OCI-LY7 (cell line): Measurements from ENCODE around the gene ERN1.

Experiments used
- EZH2phosphoT487 ChIP-seq: fragments of 200-600 bp; sonication (generic); IDR thresholded peaks from 2 replicates; pipeline ENCODE4 v1.6.1; 2018; ENCODE audit warnings: low read depth, borderline replicate concordance, mild to moderate bottlenecking, mixed run types, antibody characterized with exemption, low read length, moderate library complexity, mixed read lengths
- TF ChIP-seq, protein P1 (sequence below): fragments of 200-600 bp; sonication (generic); conservative IDR thresholded peaks from 2 replicates; pipeline ENCODE4 v1.5.1; 2014; ENCODE audit warnings: mild to moderate bottlenecking, antibody characterized with exemption, low read length, moderate library complexity, mixed read lengths

DNA sequence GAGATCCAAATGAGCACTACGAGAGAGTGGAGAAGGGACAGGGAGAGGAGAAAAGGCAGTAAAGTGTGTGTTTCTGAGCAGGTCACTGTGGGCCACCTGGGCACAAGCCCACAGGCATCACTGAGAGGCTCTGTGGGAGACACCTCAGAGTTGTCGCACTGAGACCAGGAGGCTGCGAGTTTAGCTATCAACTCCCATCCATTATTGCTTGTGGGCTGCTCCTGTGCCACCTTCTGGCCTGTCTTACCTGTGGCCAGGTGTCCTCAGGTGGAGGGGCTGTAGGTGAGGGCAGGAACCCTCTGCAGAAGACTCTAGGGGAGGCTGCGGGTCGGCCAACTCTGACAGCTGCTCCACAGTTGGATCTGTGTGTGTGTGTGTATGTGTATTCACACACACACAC, 134.3 kb downstream of the ERN1 start:
- TF ChIP-seq EZH2phosphoT487 = no peak
- TF ChIP-seq, protein P1, sequence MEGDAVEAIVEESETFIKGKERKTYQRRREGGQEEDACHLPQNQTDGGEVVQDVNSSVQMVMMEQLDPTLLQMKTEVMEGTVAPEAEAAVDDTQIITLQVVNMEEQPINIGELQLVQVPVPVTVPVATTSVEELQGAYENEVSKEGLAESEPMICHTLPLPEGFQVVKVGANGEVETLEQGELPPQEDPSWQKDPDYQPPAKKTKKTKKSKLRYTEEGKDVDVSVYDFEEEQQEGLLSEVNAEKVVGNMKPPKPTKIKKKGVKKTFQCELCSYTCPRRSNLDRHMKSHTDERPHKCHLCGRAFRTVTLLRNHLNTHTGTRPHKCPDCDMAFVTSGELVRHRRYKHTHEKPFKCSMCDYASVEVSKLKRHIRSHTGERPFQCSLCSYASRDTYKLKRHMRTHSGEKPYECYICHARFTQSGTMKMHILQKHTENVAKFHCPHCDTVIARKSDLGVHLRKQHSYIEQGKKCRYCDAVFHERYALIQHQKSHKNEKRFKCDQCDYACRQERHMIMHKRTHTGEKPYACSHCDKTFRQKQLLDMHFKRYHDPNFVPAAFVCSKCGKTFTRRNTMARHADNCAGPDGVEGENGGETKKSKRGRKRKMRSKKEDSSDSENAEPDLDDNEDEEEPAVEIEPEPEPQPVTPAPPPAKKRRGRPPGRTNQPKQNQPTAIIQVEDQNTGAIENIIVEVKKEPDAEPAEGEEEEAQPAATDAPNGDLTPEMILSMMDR = no peak
